IMR-90 (cell line): Measurements from ENCODE around the gene FYCO1. TPM values are rescaled to one million over a fixed set of nuclear protein-coding genes. Genes with fewer than 3 reads are reported as not detected.
"Not testable (repeated sequence)": the region's sequence is repeated elsewhere in the genome, so short reads cannot be mapped to it uniquely, and the experiment has no call there.

ENCODE experiments used
- ATAC-seq: fragments of 200-7000 bp; cut with Tn5 transposase; 2 replicates; pipeline ENCODE4 v1.9.1; 2020; ENCODE audit warnings: low read depth, mild to moderate bottlenecking, moderate library complexity
- BruUV-seq: library from RNA; stranded (reverse); fragments of 400-500 nt; replicated peaks from 2 replicates; lab custom pipeline; 2021; lab: Mats Ljungman, UMichigan
- CTCF ChIA-PET: fragments of 300-600 bp; formaldehyde crosslinking; extraction: SDS; loops from one replicate; lab custom pipeline; 2021; ENCODE audit warnings: antibody characterized with exemption; lab: Yijun Ruan, JAX
- POLR2A ChIA-PET: fragments of 300-600 bp; sonication (Branson Sonifier 250); formaldehyde crosslinking; loops from one replicate; lab custom pipeline; 2022; ENCODE audit warnings: antibody characterized with exemption; ENCODE audit not compliant: unreplicated experiment; lab: Charles Lee
- DNase-seq: peaks from one replicate; pipeline ENCODE4 v3.0.0; 2013
- H2AFZ ChIP-seq: replicated peaks from 2 replicates; pipeline ENCODE3; 2013; ENCODE audit warnings: low read length, mild to moderate bottlenecking; ENCODE audit not compliant: poor library complexity
- H2AK5ac ChIP-seq: 2 replicates; pipeline ENCODE4 v1.6.1; 2013; ENCODE audit warnings: low read depth, low read length, inconsistent platforms
- H2AK9ac ChIP-seq: replicated peaks from 2 replicates; pipeline ENCODE3; 2013; ENCODE audit warnings: mild to moderate bottlenecking, low read depth, low read length, moderate library complexity; ENCODE audit not compliant: poor library complexity
- H2BK120ac ChIP-seq: 2 replicates; pipeline ENCODE4 v1.6.1; 2013; ENCODE audit warnings: low read depth, low read length, inconsistent platforms
- H2BK15ac ChIP-seq: 3 replicates; pipeline ENCODE4 v1.6.1; 2013; ENCODE audit warnings: low read depth, low read length, inconsistent platforms
- H2BK20ac ChIP-seq: 2 replicates; pipeline ENCODE4 v1.6.1; 2013; ENCODE audit warnings: low read depth, mild to moderate bottlenecking, inconsistent platforms, low read length, moderate library complexity
- H2BK5ac ChIP-seq: 2 replicates; pipeline ENCODE4 v1.6.1; 2013; ENCODE audit warnings: mild to moderate bottlenecking, low read depth, low read length, inconsistent platforms; ENCODE audit not compliant: poor library complexity, severe bottlenecking
- H3K14ac ChIP-seq: replicated peaks from 2 replicates; pipeline ENCODE4 v1.6.1; 2013; ENCODE audit warnings: low read depth, low read length, inconsistent platforms
- H3K18ac ChIP-seq: 2 replicates; pipeline ENCODE4 v1.6.1; 2013; ENCODE audit warnings: low read depth, low read length, control low read depth
- H3K23ac ChIP-seq: 2 replicates; pipeline ENCODE4 v1.6.1; 2013; ENCODE audit warnings: low read depth, low read length, inconsistent platforms
- H3K27ac ChIP-seq: 2 replicates; pipeline ENCODE4 v1.5.1; 2013; ENCODE audit warnings: mild to moderate bottlenecking, control low read depth, low read length; ENCODE audit not compliant: insufficient read depth
- H3K27me3 ChIP-seq: 2 replicates; pipeline ENCODE4 v1.6.1; 2013; ENCODE audit warnings: low read length; ENCODE audit not compliant: control insufficient read depth, insufficient read depth
- H3K36me3 ChIP-seq: 2 replicates; pipeline ENCODE4 v1.6.1; 2013; ENCODE audit warnings: low read length, mixed read lengths; ENCODE audit not compliant: control insufficient read depth, insufficient read depth
- H3K4ac ChIP-seq: 2 replicates; pipeline ENCODE4 v1.6.1; 2013; ENCODE audit warnings: low read depth, low read length, inconsistent platforms
- H3K4me1 ChIP-seq: 2 replicates; pipeline ENCODE4 v1.6.1; 2013; ENCODE audit warnings: low read length, mixed read lengths; ENCODE audit not compliant: control insufficient read depth, insufficient read depth
- H3K4me2 ChIP-seq: 2 replicates; pipeline ENCODE4 v1.6.1; 2013; ENCODE audit warnings: low read depth, mild to moderate bottlenecking, control low read depth, low read length, moderate library complexity
- H3K4me3 ChIP-seq: 2 replicates; pipeline ENCODE4 v1.5.1; 2013; ENCODE audit warnings: low read depth, mild to moderate bottlenecking, control low read depth, low read length, moderate library complexity; ENCODE audit not compliant: insufficient read depth
- H3K56ac ChIP-seq: 2 replicates; pipeline ENCODE4 v1.6.1; 2013; ENCODE audit warnings: low read length, inconsistent platforms; ENCODE audit not compliant: insufficient read depth; ENCODE audit errors: extremely low read depth
- H3K79me1 ChIP-seq, 2 experiments: 2 replicates each; pipeline ENCODE4 v1.6.1; 2013; ENCODE audit warnings: low read length in 2 of 2, inconsistent platforms in 1 of 2, low read depth in 1 of 2
- H3K9ac ChIP-seq: 2 replicates; pipeline ENCODE4 v1.6.1; 2013; ENCODE audit warnings: low read depth, low read length, control low read depth
- H3K9me1 ChIP-seq: 2 replicates; pipeline ENCODE4 v1.6.1; 2013; ENCODE audit warnings: low read length, inconsistent platforms; ENCODE audit not compliant: insufficient read depth
- H3K9me3 ChIP-seq: 2 replicates; pipeline ENCODE4 v1.6.1; 2013; ENCODE audit warnings: low read length; ENCODE audit not compliant: control insufficient read depth, insufficient read depth
- H4K20me1 ChIP-seq: 2 replicates; pipeline ENCODE4 v1.6.1; 2013; ENCODE audit warnings: low read length, inconsistent platforms; ENCODE audit not compliant: insufficient read depth
- H4K5ac ChIP-seq: 2 replicates; pipeline ENCODE4 v1.6.1; 2013; ENCODE audit warnings: mild to moderate bottlenecking, low read depth, low read length, control low read depth
- H4K8ac ChIP-seq, 2 experiments: 2 replicates each; pipeline ENCODE4 v1.6.1; 2013; ENCODE audit warnings: low read depth in 2 of 2, low read length in 2 of 2, control low read depth in 1 of 2, inconsistent platforms in 1 of 2
- H4K91ac ChIP-seq: 2 replicates; pipeline ENCODE4 v1.6.1; 2013; ENCODE audit warnings: low read depth, low read length, inconsistent platforms; ENCODE audit not compliant: insufficient read depth
- WGBS, 2 experiments: methylation state at CpG; one replicate each; pipeline versions ENCODE4 v1.1.5 to v1.1.7; 2013; ENCODE audit warnings: missing lambda C conversion rate in 2 of 2; ENCODE audit not compliant: insufficient read length in 1 of 2; ENCODE audit errors: extremely low coverage in 2 of 2; 5-methylcytosine and 5-hydroxymethylcytosine counted together
- dilution Hi-C: fragments of 300-500 bp; cut with HindIII; formaldehyde crosslinking; loops from one replicate; pipeline ENCODE4 v1.14.3; 2018; ENCODE audit warnings: low sequenced_read_pairs; ENCODE audit not compliant: unreplicated experiment
- in situ Hi-C: fragments of 300-500 bp; cut with MboI; formaldehyde crosslinking; loops from 3 replicates; pipeline ENCODE4 v1.14.3; 2019; ENCODE audit warnings: low sequenced_read_pairs, inconsistent platforms, mixed read lengths
- intact Hi-C: fragments of 100-400 bp; cut with micrococcal nuclease; formaldehyde crosslinking; loops from 2 replicates; pipeline ENCODE4 v1.10.0; 2022
- polyA plus RNA-seq, 3 experiments: library from polyadenylated mRNA; depleted of rRNA; stranded (reverse); fragments of >200 nt; gene quantifications; 2 replicates each; pipeline ENCODE4 v1.2.3, GENCODE V29; 2012; ENCODE audit warnings: low replicate concordance in 1 of 3
- total RNA-seq: library from RNA; depleted of rRNA; stranded (reverse); fragments of >200 nt; gene quantifications from 2 replicates; pipeline ENCODE4 v1.2.3, GENCODE V29; 2012

Gene FYCO1
- total and polyA plus RNA-seq, 2 of the 4 experiments (the other 2 are of a cell fraction), result 13.7 to 20.1 TPM

GRCh38 chr3:46038071-46038470 lies 42.4 kb upstream of the FYCO1 start:
- H3K4me3 ChIP-seq, intact Hi-C loops, H3K27ac ChIP-seq, H3K9me1 ChIP-seq, H2BK15ac ChIP-seq, H3K9ac ChIP-seq, H3K9me3 ChIP-seq, H3K36me3 ChIP-seq, H3K4ac ChIP-seq, in situ Hi-C loops, H2BK20ac ChIP-seq, H3K14ac ChIP-seq, H2BK5ac ChIP-seq, H4K8ac ChIP-seq, H3K79me1 ChIP-seq, DNase-seq, POLR2A ChIA-PET, H3K18ac ChIP-seq, BruUV-seq, CTCF ChIA-PET, H2AK9ac ChIP-seq, H3K4me1 ChIP-seq, dilution Hi-C loops, H3K23ac ChIP-seq, H3K56ac ChIP-seq, H3K4me2 ChIP-seq, ATAC-seq, H4K20me1 ChIP-seq, H4K5ac ChIP-seq, H4K91ac ChIP-seq, H2AK5ac ChIP-seq, H2AFZ ChIP-seq, H2BK120ac ChIP-seq: not testable (repeated sequence)
- peaks cover 13% of the 10 kb centered on the region for H3K27me3 ChIP-seq
- WGBS, 2 experiments, result no CpG with 5 or more reads among the region's 3 CpGs
